ENCODE measurements around the gene LRRC4B. TPM values are rescaled to one million over a fixed set of nuclear protein-coding genes. Genes with fewer than 3 reads are reported as not detected.

The LRRC4B gene
- total and polyA plus RNA-seq, 11 donors, result 0.35 to 2.4 (median 0.97) TPM

DNA sequence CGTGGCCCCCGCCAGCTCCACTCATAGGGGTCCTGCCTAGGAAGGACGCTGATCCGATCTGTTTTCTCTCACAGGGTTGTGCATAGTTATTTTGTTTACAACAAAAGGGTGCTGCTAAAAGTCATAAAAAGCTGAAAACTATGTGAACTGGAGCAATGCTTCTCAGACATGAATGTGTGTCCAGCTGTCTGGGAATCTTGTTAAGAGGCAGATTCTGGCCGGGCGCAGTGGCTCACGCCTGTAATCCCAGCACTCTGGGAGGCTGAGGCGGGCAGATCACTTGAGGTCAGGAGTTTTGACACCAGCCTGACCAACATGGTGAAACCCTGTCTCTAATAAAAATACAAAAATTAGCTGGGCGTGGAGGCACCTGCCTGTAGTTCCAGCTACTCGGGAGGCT is 8.6 kb downstream of the LRRC4B start:
- Histone ChIP-seq H3K36me3 (no peaks in the 10 kb centered on the region), H3K9me3 (no peaks in the 10 kb centered on the region), H3K27me3 (peaks cover 0 to 51% (median 22%) of the 10 kb centered on the region in 9 donors), H3K4me3 (no peak overlapping the region), H3K4me1 (peaks cover 0 to 26% (median 6%) of the 10 kb centered on the region in 12 donors), H3K27ac (peak overlapping the region in 1 of 12 donors; percentile 11)
- DNase-seq, result no peak
- TF ChIP-seq POLR2A (IDR thresholded peaks at IDR 0.05) (no peak), CTCF (IDR thresholded peaks at IDR 0.05) (no peak)
- no peak for ATAC-seq
- WGBS, 4 donors, result 57 to 71% (median 66%) methylated on average over 10 of the region's 10 CpGs
- intact Hi-C loops (cut with DNase I), result loop anchor here in 1 of 10 donors (5.0 kb wide), 1 partner anchor 202 kb away; no protein-coding TSS in a partner anchor

- ATAC-seq (no peak), DNase-seq (no peak)
- Histone ChIP-seq H3K9me3 (no peaks in the 10 kb centered on the region), H3K4me3 (no peak overlapping the region), H3K36me3 (no peaks in the 10 kb centered on the region), H3K4me1 (peaks cover 0 to 26% (median 6%) of the 10 kb centered on the region in 12 donors), H3K27ac (no peak overlapping the region), H3K27me3 (peaks cover 0 to 52% (median 16%) of the 10 kb centered on the region in 9 donors)
- TF ChIP-seq POLR2A (IDR thresholded peaks at IDR 0.05), result no peak
- intact Hi-C loops (cut with DNase I), result loop anchor here in 1 of 10 donors (5.0 kb wide), 1 partner anchor 201 kb away; no protein-coding TSS in a partner anchor
- 88 to 96% (median 94%) methylated on average over 13 of the region's 13 CpGs for WGBS, 4 donors
These were observed 9.8 kb downstream of the LRRC4B start for GRCh38 chr19:50558449-50558848.

GRCh38 chr19:50558039-50558438 is 10.2 kb downstream of the LRRC4B start:
- WGBS, 4 donors, result 91 to 93% (median 92%) methylated on average over 4 of the region's 4 CpGs
- Histone ChIP-seq H3K9me3 (no peaks in the 10 kb centered on the region), H3K27me3 (peaks cover 0 to 52% (median 12%) of the 10 kb centered on the region in 9 donors), H3K36me3 (no peaks in the 10 kb centered on the region), H3K4me1 (peaks cover 0 to 26% (median 6%) of the 10 kb centered on the region in 12 donors), H3K27ac (no peak overlapping the region), H3K4me3 (no peak overlapping the region)
- no peak for DNase-seq
- TF ChIP-seq POLR2A (IDR thresholded peaks at IDR 0.05), result no peak
- intact Hi-C loops (cut with DNase I), result loop anchor here in 1 of 10 donors (5.0 kb wide), 1 partner anchor 201 kb away; no protein-coding TSS in a partner anchor
- ATAC-seq, result no peak

- intact Hi-C loops (cut with DNase I), result loop anchor here in 1 of 10 donors (5.0 kb wide), 1 partner anchor 200 kb away; no protein-coding TSS in a partner anchor
- WGBS, 4 donors, result 21 to 27% (median 25%) methylated on average over 18 to 20 of the region's 20 CpGs
- H3K27me3 ChIP-seq, result peaks cover 0 to 50% (median 11%) of the 10 kb centered on the region in 9 donors
- H3K4me3 ChIP-seq, result peak overlapping the region in 9 of 12 donors; percentile 28 to 56 (median 50)
- peak overlapping the region in 1 of 12 donors; percentile 26 for H3K27ac ChIP-seq
- ATAC-seq (no peak), DNase-seq (no peak)
- no peaks in the 10 kb centered on the region for H3K36me3 ChIP-seq
- no peaks in the 10 kb centered on the region for H3K9me3 ChIP-seq
- peak in 1 of 12 donors; percentile 4 for TF ChIP-seq CTCF (IDR thresholded peaks at IDR 0.05)
- TF ChIP-seq POLR2A (IDR thresholded peaks at IDR 0.05), result no peak
- H3K4me1 ChIP-seq, result peaks cover 0 to 26% (median 6%) of the 10 kb centered on the region in 12 donors
These were observed 11.1 kb downstream of the LRRC4B start for GRCh38 chr19:50557009-50557613.

GRCh38 chr19:50556282-50557008 is 11.8 kb downstream of the LRRC4B start:
- Histone ChIP-seq H3K4me3 (peak overlapping the region in 11 of 12 donors; percentile 26 to 56 (median 50)), H3K27ac (peak overlapping the region in 1 of 12 donors; percentile 26), H3K27me3 (peaks cover 0 to 55% (median 16%) of the 10 kb centered on the region in 9 donors), H3K36me3 (no peaks in the 10 kb centered on the region), H3K9me3 (no peaks in the 10 kb centered on the region), H3K4me1 (peaks cover 0 to 31% (median 6%) of the 10 kb centered on the region in 12 donors)
- DNase-seq (peak; percentile 64 to 90 (median 78)), ATAC-seq (peak in 3 of 4 donors; percentile 69 to 83 (median 74))
- no peak for TF ChIP-seq POLR2A (IDR thresholded peaks at IDR 0.05)
- peak; percentile 64 to 84 (median 74) for TF ChIP-seq CTCF (IDR thresholded peaks at IDR 0.05)
- WGBS, 4 donors, result 0 to 1% (median 1%) methylated on average over 30 to 39 of the region's 39 CpGs
- intact Hi-C loops (cut with DNase I), result loop anchor here in 1 of 10 donors (5.0 kb wide), 1 partner anchor 199 kb away; no protein-coding TSS in a partner anchor

Data from heart left ventricle (tissue), 16 donors.